HEK293 (cell line): Measurements from ENCODE around the gene PCDH19.

Source experiments
- CTCF ChIA-PET: fragments of 350-600 bp; formaldehyde crosslinking; extraction: SDS; loops from one replicate; lab custom pipeline; 2021; ENCODE audit warnings: antibody characterized with exemption; lab: Yijun Ruan, JAX
- POLR2A ChIA-PET: fragments of 300-600 bp; formaldehyde crosslinking; extraction: SDS; loops from one replicate; lab custom pipeline; 2020; ENCODE audit warnings: antibody characterized with exemption, inconsistent platforms; lab: Yijun Ruan, JAX
- H3K27ac ChIP-seq: fragments of 200-500 bp; sonication (Bioruptor generic); 2 replicates; pipeline ENCODE4 v1.5.1; 2014; ENCODE audit warnings: low read depth, low read length, control low read depth, inconsistent platforms; ENCODE audit errors: extremely low read depth
- H3K36me3 ChIP-seq, 2 experiments: fragments of 200-500 bp in 1 of 2; sonication (Bioruptor generic) in 1 of 2; 1 replicate in 1 of 2; 2 replicates in 1 of 2; pipeline ENCODE4 v1.5.1; 2014 to 2017; ENCODE audit warnings: inconsistent platforms in 2 of 2, low read length in 2 of 2; ENCODE audit not compliant: control insufficient read depth in 2 of 2, insufficient read depth in 1 of 2
- H3K4me1 ChIP-seq: fragments of 200-500 bp; sonication (Bioruptor generic); 2 replicates; pipeline ENCODE4 v1.5.1; 2014; ENCODE audit warnings: mild to moderate bottlenecking, low read length, inconsistent platforms; ENCODE audit not compliant: control insufficient read depth, insufficient read depth
- H3K4me3 ChIP-seq: 2 replicates; pipeline ENCODE4 v1.5.1; 2011; ENCODE audit warnings: low read depth, mild to moderate bottlenecking, control low read depth, low read length, moderate library complexity
- H3K9me3 ChIP-seq: fragments of 200-500 bp; sonication (Bioruptor generic); 2 replicates; pipeline ENCODE4 v1.5.1; 2014; ENCODE audit warnings: low read depth, low read length, inconsistent platforms; ENCODE audit not compliant: control insufficient read depth, insufficient read depth
- MYNN ChIP-seq: fragments of 450-650 bp; formaldehyde crosslinking; IDR thresholded peaks from 2 replicates; pipeline ENCODE4 v1.5.1; 2016; ENCODE audit warnings: missing biosample characterization, missing genetic modification characterization, borderline replicate concordance
- OVOL3 ChIP-seq: fragments of 450-650 bp; formaldehyde crosslinking; IDR thresholded peaks from 2 replicates; pipeline ENCODE4 v1.5.1; 2016; ENCODE audit warnings: missing biosample characterization, missing genetic modification characterization
- SP2 ChIP-seq: fragments of 450-650 bp; formaldehyde crosslinking; IDR thresholded peaks from 2 replicates; pipeline ENCODE4 v1.5.1; 2016; ENCODE audit warnings: missing biosample characterization, missing genetic modification characterization
- SP3 ChIP-seq: fragments of 450-650 bp; formaldehyde crosslinking; IDR thresholded peaks from 2 replicates; pipeline ENCODE4 v1.5.1; 2016; ENCODE audit warnings: missing biosample characterization, missing genetic modification characterization
- WT1 ChIP-seq: fragments of 450-650 bp; formaldehyde crosslinking; IDR thresholded peaks from 2 replicates; pipeline ENCODE4 v1.5.1; 2016; ENCODE audit warnings: missing biosample characterization, missing genetic modification characterization
- ZBTB1 ChIP-seq: fragments of 450-650 bp; formaldehyde crosslinking; IDR thresholded peaks from 2 replicates; pipeline ENCODE4 v1.5.1; 2016; ENCODE audit warnings: missing biosample characterization, missing genetic modification characterization
- ZBTB21 ChIP-seq: fragments of 450-650 bp; formaldehyde crosslinking; IDR thresholded peaks from 2 replicates; pipeline ENCODE4 v1.5.1; 2017; ENCODE audit warnings: missing biosample characterization, missing genetic modification characterization
- ZIC2 ChIP-seq: fragments of 450-650 bp; formaldehyde crosslinking; IDR thresholded peaks from 2 replicates; pipeline ENCODE4 v1.5.1; 2016; ENCODE audit warnings: missing biosample characterization, missing genetic modification characterization
- ZNF114 ChIP-seq: fragments of 450-650 bp; formaldehyde crosslinking; IDR thresholded peaks from 2 replicates; pipeline ENCODE4 v1.5.0; 2017; ENCODE audit warnings: missing biosample characterization, missing genetic modification characterization
- ZNF169 ChIP-seq: fragments of 450-650 bp; formaldehyde crosslinking; IDR thresholded peaks from 2 replicates; pipeline ENCODE4 v1.5.1; 2016; ENCODE audit warnings: missing biosample characterization, missing genetic modification characterization
- ZNF184 ChIP-seq: fragments of 450-650 bp; IDR thresholded peaks from 2 replicates; pipeline ENCODE4 v1.5.1; 2018; ENCODE audit warnings: missing biosample characterization, mild to moderate bottlenecking, missing genetic modification characterization
- ZNF221 ChIP-seq: fragments of 450-650 bp; formaldehyde crosslinking; IDR thresholded peaks from 2 replicates; pipeline ENCODE4 v1.5.1; 2017; ENCODE audit warnings: missing biosample characterization, missing genetic modification characterization, borderline replicate concordance
- ZNF335 ChIP-seq: fragments of 450-650 bp; formaldehyde crosslinking; conservative IDR thresholded peaks from 2 replicates; pipeline ENCODE4 v1.5.1; 2016; ENCODE audit warnings: missing biosample characterization, missing genetic modification characterization
- ZNF350 ChIP-seq: fragments of 450-650 bp; formaldehyde crosslinking; IDR thresholded peaks from 2 replicates; pipeline ENCODE4 v1.5.0; 2017; ENCODE audit warnings: missing biosample characterization, mild to moderate bottlenecking, missing genetic modification characterization
- ZNF366 ChIP-seq: fragments of 450-650 bp; formaldehyde crosslinking; conservative IDR thresholded peaks from 2 replicates; pipeline ENCODE4 v1.5.1; 2016; ENCODE audit warnings: missing biosample characterization, missing genetic modification characterization
- ZNF488 ChIP-seq: fragments of 450-650 bp; formaldehyde crosslinking; IDR thresholded peaks from 2 replicates; pipeline ENCODE4 v1.5.1; 2016; ENCODE audit warnings: missing biosample characterization, missing genetic modification characterization
- ZNF549 ChIP-seq: fragments of 450-650 bp; IDR thresholded peaks from 2 replicates; pipeline ENCODE4 v1.5.1; 2018; ENCODE audit warnings: missing biosample characterization, missing genetic modification characterization, mild to moderate bottlenecking, inconsistent platforms, moderate library complexity
- ZNF585B ChIP-seq: fragments of 450-650 bp; formaldehyde crosslinking; IDR thresholded peaks from 2 replicates; pipeline ENCODE4 v1.5.1; 2016; ENCODE audit warnings: missing biosample characterization, missing genetic modification characterization
- ZNF600 ChIP-seq: fragments of 450-650 bp; formaldehyde crosslinking; IDR thresholded peaks from 2 replicates; pipeline ENCODE4 v1.5.1; 2016; ENCODE audit warnings: missing biosample characterization, missing genetic modification characterization
- ZNF670 ChIP-seq: fragments of 450-650 bp; formaldehyde crosslinking; IDR thresholded peaks from 2 replicates; pipeline ENCODE4 v1.5.1; 2016; ENCODE audit warnings: missing biosample characterization, missing genetic modification characterization, low read depth
- ZNF792 ChIP-seq: fragments of 450-650 bp; formaldehyde crosslinking; IDR thresholded peaks from 2 replicates; pipeline ENCODE4 v1.5.1; 2016; ENCODE audit warnings: missing biosample characterization, missing genetic modification characterization
- ZNF843 ChIP-seq: fragments of 450-650 bp; formaldehyde crosslinking; IDR thresholded peaks from 2 replicates; pipeline ENCODE4 v1.5.1; 2016; ENCODE audit warnings: missing biosample characterization, missing genetic modification characterization
- TF ChIP-seq, protein P1 (sequence below): fragments of 450-650 bp; formaldehyde crosslinking; IDR thresholded peaks from 2 replicates; pipeline ENCODE4 v1.5.1; 2016; ENCODE audit warnings: missing biosample characterization, missing genetic modification characterization
- TF ChIP-seq, protein P2 (sequence below): fragments of 450-650 bp; formaldehyde crosslinking; IDR thresholded peaks from 2 replicates; pipeline ENCODE4 v1.5.0; 2017; ENCODE audit warnings: missing biosample characterization, missing genetic modification characterization, borderline replicate concordance

PCDH19 gene

DNA sequence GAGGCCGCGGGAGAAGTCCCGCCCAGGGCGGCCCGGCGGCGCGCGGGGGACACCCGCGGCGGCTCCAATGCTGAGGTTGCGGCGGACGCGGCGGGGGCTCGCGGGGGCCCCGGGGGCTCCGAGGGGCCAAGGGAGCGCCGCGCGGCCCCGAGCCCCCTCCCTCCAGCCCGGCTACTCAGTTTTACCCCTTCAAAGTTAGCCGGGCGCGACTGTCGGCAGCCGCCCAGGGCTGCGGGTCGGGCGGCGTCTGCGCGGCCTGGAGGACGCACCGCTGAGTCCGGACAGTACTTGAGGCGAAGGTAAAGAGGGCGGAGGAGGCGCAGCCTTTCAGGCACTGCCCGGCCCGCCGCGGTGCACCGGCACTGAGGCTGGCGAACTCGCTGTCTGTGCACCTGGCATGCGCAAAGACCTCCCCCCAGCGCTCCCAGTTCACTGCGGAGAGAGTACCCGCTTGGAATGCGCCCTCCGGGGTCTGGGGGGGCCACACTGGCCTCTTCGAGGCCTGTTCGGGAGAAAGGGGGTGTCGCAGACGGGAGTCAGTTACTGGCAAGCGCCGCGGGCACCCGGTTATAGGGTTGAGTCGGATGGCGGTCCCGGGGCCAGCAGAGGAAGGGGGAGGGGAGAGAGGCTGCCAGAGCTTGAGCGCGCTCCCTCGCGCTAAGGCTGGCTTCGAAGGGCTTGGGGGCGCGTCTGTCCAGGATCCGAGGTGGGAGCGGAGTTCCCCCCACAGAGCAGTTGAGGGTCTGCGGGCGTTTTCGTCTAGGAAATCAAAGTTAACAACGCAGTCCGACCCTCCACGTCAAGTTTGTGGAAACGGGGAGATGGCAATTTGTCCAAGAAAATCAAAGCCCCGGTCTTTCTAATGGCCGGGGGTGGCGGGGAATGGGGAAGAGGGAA, 1.1 kb downstream of the PCDH19 start:
- POLR2A ChIA-PET, result no interaction called here
- TF ChIP-seq ZNF335 (tag by site-specific recombination) (peak; percentile 45), ZNF549 (tag by site-specific recombination) (no peak)
- CTCF ChIA-PET, result no interaction called here
- no peaks in the 10 kb centered on the region; the same call in 1 of the 2 replicates for H3K9me3 ChIP-seq
- H3K36me3 ChIP-seq, result peaks cover 0 to 28% of the 10 kb centered on the region in 2 experiments; a peak in 1 of 3 replicates
- peak overlapping the region; percentile 42 for H3K4me3 ChIP-seq
- no peaks in the 10 kb centered on the region for H3K4me1 ChIP-seq
- no peak overlapping the region for H3K27ac ChIP-seq

GRCh38 chrX:100407784-100408712, 2.0 kb downstream of the PCDH19 start:
- Histone ChIP-seq H3K27ac (no peak overlapping the region), H3K9me3 (no peaks in the 10 kb centered on the region; the same call in 1 of the 2 replicates), H3K4me3 (no peak overlapping the region), H3K36me3 (peaks cover 0 to 28% of the 10 kb centered on the region in 2 experiments; a peak in 1 of 3 replicates), H3K4me1 (no peaks in the 10 kb centered on the region)
- ChIA-PET CTCF (interaction anchor here (0.7 kb wide), 1 partner anchor 1562 kb away, joined by 3 read pairs; no protein-coding TSS in a partner anchor), POLR2A (no interaction called here)
- TF ChIP-seq ZNF585B (tag by site-specific recombination) (no peak), ZNF350 (tag by site-specific recombination) (no peak), SP2 (tag by site-specific recombination) (no peak), ZBTB1 (tag by site-specific recombination) (no peak), MYNN (tag by site-specific recombination) (no peak), SP3 (tag by site-specific recombination) (no peak), WT1 (no peak), ZNF366 (tag by site-specific recombination) (no peak), ZNF169 (tag by site-specific recombination) (no peak), ZIC2 (no peak), ZBTB21 (tag by site-specific recombination) (no peak), ZNF843 (tag by site-specific recombination) (no peak), ZNF184 (tag by site-specific recombination) (no peak), ZNF114 (tag by site-specific recombination) (no peak), ZNF221 (no peak)
- TF ChIP-seq, protein P1, sequence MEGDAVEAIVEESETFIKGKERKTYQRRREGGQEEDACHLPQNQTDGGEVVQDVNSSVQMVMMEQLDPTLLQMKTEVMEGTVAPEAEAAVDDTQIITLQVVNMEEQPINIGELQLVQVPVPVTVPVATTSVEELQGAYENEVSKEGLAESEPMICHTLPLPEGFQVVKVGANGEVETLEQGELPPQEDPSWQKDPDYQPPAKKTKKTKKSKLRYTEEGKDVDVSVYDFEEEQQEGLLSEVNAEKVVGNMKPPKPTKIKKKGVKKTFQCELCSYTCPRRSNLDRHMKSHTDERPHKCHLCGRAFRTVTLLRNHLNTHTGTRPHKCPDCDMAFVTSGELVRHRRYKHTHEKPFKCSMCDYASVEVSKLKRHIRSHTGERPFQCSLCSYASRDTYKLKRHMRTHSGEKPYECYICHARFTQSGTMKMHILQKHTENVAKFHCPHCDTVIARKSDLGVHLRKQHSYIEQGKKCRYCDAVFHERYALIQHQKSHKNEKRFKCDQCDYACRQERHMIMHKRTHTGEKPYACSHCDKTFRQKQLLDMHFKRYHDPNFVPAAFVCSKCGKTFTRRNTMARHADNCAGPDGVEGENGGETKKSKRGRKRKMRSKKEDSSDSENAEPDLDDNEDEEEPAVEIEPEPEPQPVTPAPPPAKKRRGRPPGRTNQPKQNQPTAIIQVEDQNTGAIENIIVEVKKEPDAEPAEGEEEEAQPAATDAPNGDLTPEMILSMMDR (tag by site-specific recombination), result no peak
- TF ChIP-seq, all 188 proteins: peak for 0

DNA sequence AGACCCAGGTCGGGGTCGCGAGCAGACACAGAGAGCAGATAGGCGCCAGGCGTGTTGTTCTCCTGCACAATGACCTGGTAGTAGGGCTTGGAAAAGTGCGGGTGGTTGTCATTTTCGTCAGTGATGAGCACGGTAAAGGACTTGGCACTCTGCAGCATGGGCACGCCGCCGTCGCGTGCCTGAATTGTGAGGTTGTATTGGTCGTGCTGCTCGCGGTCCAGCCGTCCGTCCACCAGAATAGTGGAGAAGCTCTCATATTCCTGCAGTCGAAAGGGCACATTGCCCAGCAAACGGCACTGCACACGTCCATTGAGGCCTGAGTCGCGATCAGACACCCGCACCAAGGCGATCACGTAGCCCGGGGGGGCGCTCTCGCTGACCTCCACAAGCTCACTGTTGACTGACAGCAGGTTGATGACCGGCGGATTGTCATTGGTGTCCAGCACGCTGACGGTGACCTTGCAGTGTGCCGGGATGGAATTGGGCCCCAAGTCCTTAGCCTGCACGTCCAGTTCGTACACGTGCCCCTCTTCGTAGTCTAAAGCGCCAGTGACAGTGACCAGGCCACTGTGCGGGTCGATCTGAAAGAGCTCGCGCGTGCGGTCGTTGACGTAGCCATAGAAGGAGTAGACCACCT, 2.8 kb downstream of the PCDH19 start:
- ChIA-PET CTCF (interaction anchor here (0.7 kb wide), 1 partner anchor 1561 kb away, joined by 3 read pairs; no protein-coding TSS in a partner anchor), POLR2A (no interaction called here)
- H3K27ac ChIP-seq, result no peak overlapping the region
- H3K4me3 ChIP-seq, result no peak overlapping the region
- H3K9me3 ChIP-seq, result no peaks in the 10 kb centered on the region; the same call in 1 of the 2 replicates
- H3K4me1 ChIP-seq, result no peaks in the 10 kb centered on the region
- peaks cover 0 to 32% of the 10 kb centered on the region in 2 experiments; a peak in 1 of 3 replicates for H3K36me3 ChIP-seq
- TF ChIP-seq ZNF792 (tag by site-specific recombination) (no peak), OVOL3 (tag by site-specific recombination) (no peak), ZNF488 (tag by site-specific recombination) (no peak), ZNF670 (tag by site-specific recombination) (no peak), ZNF600 (tag by site-specific recombination) (no peak), MYNN (tag by site-specific recombination) (no peak), ZNF585B (tag by site-specific recombination) (no peak)
- TF ChIP-seq, protein P2, sequence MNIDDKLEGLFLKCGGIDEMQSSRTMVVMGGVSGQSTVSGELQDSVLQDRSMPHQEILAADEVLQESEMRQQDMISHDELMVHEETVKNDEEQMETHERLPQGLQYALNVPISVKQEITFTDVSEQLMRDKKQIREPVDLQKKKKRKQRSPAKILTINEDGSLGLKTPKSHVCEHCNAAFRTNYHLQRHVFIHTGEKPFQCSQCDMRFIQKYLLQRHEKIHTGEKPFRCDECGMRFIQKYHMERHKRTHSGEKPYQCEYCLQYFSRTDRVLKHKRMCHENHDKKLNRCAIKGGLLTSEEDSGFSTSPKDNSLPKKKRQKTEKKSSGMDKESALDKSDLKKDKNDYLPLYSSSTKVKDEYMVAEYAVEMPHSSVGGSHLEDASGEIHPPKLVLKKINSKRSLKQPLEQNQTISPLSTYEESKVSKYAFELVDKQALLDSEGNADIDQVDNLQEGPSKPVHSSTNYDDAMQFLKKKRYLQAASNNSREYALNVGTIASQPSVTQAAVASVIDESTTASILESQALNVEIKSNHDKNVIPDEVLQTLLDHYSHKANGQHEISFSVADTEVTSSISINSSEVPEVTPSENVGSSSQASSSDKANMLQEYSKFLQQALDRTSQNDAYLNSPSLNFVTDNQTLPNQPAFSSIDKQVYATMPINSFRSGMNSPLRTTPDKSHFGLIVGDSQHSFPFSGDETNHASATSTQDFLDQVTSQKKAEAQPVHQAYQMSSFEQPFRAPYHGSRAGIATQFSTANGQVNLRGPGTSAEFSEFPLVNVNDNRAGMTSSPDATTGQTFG (tag by site-specific recombination), result no peak
